Gastroesophageal sphincter (tissue), 4 donors: ENCODE results near the gene SEC24D. TPM values are rescaled to one million over a fixed set of nuclear protein-coding genes. Genes with fewer than 3 reads are reported as not detected.

Experiments used
- ATAC-seq: fragments of 150-250 bp; one replicate; pipeline ENCODE4 v1.9.1; 2016; ENCODE audit warnings: mild to moderate bottlenecking, moderate library complexity
- H3K27ac ChIP-seq, 4 donors: fragments of 200-600 bp; sonication (generic) in 3 of 4; 1 replicate in 3 of 4; 2 replicates in 1 of 4; pipeline ENCODE4 v1.5.1; 2016 to 2019
- H3K27me3 ChIP-seq: fragments of 200-600 bp; sonication (generic); one replicate; pipeline ENCODE4 v1.5.1; 2019
- H3K36me3 ChIP-seq, 2 donors: fragments of 200-600 bp; sonication (generic); one replicate each; pipeline ENCODE4 v1.5.1; 2019; ENCODE audit warnings: control low read depth in 1 of 2
- H3K4me1 ChIP-seq, 3 donors: fragments of 200-600 bp; sonication (generic); 1 replicate in 2 of 3; 2 replicates in 1 of 3; pipeline ENCODE4 v1.5.1; 2016 to 2019; ENCODE audit warnings: control low read depth in 2 of 3
- H3K4me3 ChIP-seq, 2 donors: fragments of 200-600 bp; sonication (generic); one replicate each; pipeline ENCODE4 v1.5.1; 2019; ENCODE audit warnings: mild to moderate bottlenecking in 1 of 2, moderate library complexity in 1 of 2
- H3K9me3 ChIP-seq, 3 donors: fragments of 200-600 bp; sonication (generic); one replicate each; pipeline ENCODE4 v1.5.1; 2017 to 2019; ENCODE audit warnings: control low read depth in 2 of 3
- CTCF ChIP-seq, 4 experiments: fragments of 200-600 bp in 2 of 4; fragments of 450-650 bp in 2 of 4; sonication (generic) in 1 of 4; IDR thresholded peaks; one replicate each; pipeline ENCODE4 v1.5.1; 2017 to 2019; ENCODE audit warnings: antibody characterized with exemption in 4 of 4, mild to moderate bottlenecking in 2 of 4, moderate library complexity in 2 of 4
- EP300 ChIP-seq: sonication (generic); formaldehyde crosslinking; IDR thresholded peaks from one replicate; pipeline ENCODE4 v1.6.1; 2017; ENCODE audit warnings: antibody characterized with exemption, mild to moderate bottlenecking
- POLR2A ChIP-seq, 2 donors: fragments of 450-650 bp; IDR thresholded peaks; one replicate each; pipeline ENCODE4 v1.6.1; 2017; ENCODE audit warnings: antibody characterized with exemption in 2 of 2, mild to moderate bottlenecking in 2 of 2, moderate library complexity in 1 of 2
- POLR2AphosphoS5 ChIP-seq: sonication (generic); formaldehyde crosslinking; IDR thresholded peaks from one replicate; pipeline ENCODE4 v1.6.1; 2017; ENCODE audit warnings: antibody characterized with exemption
- WGBS, 2 donors: methylation state at CpG; one replicate each; pipeline ENCODE4 v1.1.5; 2018; ENCODE audit warnings: low coverage in 1 of 2; 5-methylcytosine and 5-hydroxymethylcytosine counted together
- total RNA-seq, 4 donors: library from RNA; depleted of rRNA; stranded (reverse); fragments of >200 nt; gene quantifications; one replicate each; pipeline ENCODE4 v1.1.0, GENCODE V29; 2016

The SEC24D gene
- total RNA-seq, 4 donors from 2014 or later, result 29.3 to 40.9 (median 33.2) TPM

GRCh38 chr4:118849867-118850487 is 14.1 kb upstream of the SEC24D start:
- 89 to 100% methylated on average over 2 of the region's 2 CpGs for WGBS, 2 donors
- Histone ChIP-seq H3K27me3 (no peaks in the 10 kb centered on the region), H3K4me3 (peak overlapping the region; percentile 40 to 62), H3K27ac (peak overlapping the region in 1 of 4 donors; percentile 5), H3K4me1 (peaks cover 0 to 7% (median 0%) of the 10 kb centered on the region in 3 donors), H3K9me3 (no peaks in the 10 kb centered on the region), H3K36me3 (no peaks in the 10 kb centered on the region)
- TF ChIP-seq POLR2AphosphoS5 (no peak), EP300 (no peak), CTCF (IDR thresholded peaks at IDR 0.05) (no peak), POLR2A (IDR thresholded peaks at IDR 0.05) (no peak)
- no peak for ATAC-seq

GRCh38 chr4:118848901-118849300 is 13.0 kb upstream of the SEC24D start:
- Histone ChIP-seq H3K9me3 (no peaks in the 10 kb centered on the region), H3K4me3 (no peak overlapping the region), H3K27ac (no peak overlapping the region), H3K27me3 (no peaks in the 10 kb centered on the region), H3K4me1 (peaks cover 0 to 7% (median 0%) of the 10 kb centered on the region in 3 donors), H3K36me3 (no peaks in the 10 kb centered on the region)
- TF ChIP-seq POLR2AphosphoS5, result no peak
- TF ChIP-seq EP300, result no peak
- TF ChIP-seq CTCF (IDR thresholded peaks at IDR 0.05), result no peak
- no peak for TF ChIP-seq POLR2A (IDR thresholded peaks at IDR 0.05)
- ATAC-seq, result no peak

- 92 to 95% methylated on average over 2 to 4 of the region's 7 CpGs for WGBS, 2 donors
Observed at GRCh38 chr4:118848242-118848641, 12.3 kb upstream of the SEC24D start.

GRCh38 chr4:118846979-118847378 is 11.1 kb upstream of the SEC24D start:
- H3K9me3 ChIP-seq, result no peaks in the 10 kb centered on the region
- no peaks in the 10 kb centered on the region for H3K27me3 ChIP-seq
- H3K4me1 ChIP-seq, result peaks cover 0 to 7% (median 0%) of the 10 kb centered on the region in 3 donors
- H3K4me3 ChIP-seq, result no peak overlapping the region
- TF ChIP-seq EP300, result no peak
- no peak for TF ChIP-seq POLR2AphosphoS5
- TF ChIP-seq POLR2A (IDR thresholded peaks at IDR 0.05), result no peak
- TF ChIP-seq CTCF (IDR thresholded peaks at IDR 0.05), result no peak
- ATAC-seq, result no peak
- 73 to 100% methylated on average over 1 of the region's 1 CpG for WGBS, 2 donors
- no peaks in the 10 kb centered on the region for H3K36me3 ChIP-seq
- no peak overlapping the region for H3K27ac ChIP-seq

More at GRCh38 chr4:118848242-118848641, 12.3 kb upstream of the SEC24D start:
- TF ChIP-seq POLR2AphosphoS5 (no peak), CTCF (IDR thresholded peaks at IDR 0.05) (no peak), POLR2A (IDR thresholded peaks at IDR 0.05) (no peak), EP300 (no peak)
- Histone ChIP-seq H3K4me3 (no peak overlapping the region), H3K27me3 (no peaks in the 10 kb centered on the region), H3K27ac (no peak overlapping the region), H3K9me3 (no peaks in the 10 kb centered on the region), H3K36me3 (no peaks in the 10 kb centered on the region), H3K4me1 (peaks cover 0 to 7% (median 0%) of the 10 kb centered on the region in 3 donors)
- ATAC-seq, result no peak

- H3K36me3 ChIP-seq, result no peaks in the 10 kb centered on the region
- TF ChIP-seq EP300 (no peak), POLR2AphosphoS5 (no peak), CTCF (IDR thresholded peaks at IDR 0.05) (no peak), POLR2A (IDR thresholded peaks at IDR 0.05) (no peak)
- no peak for ATAC-seq
- no peaks in the 10 kb centered on the region for H3K27me3 ChIP-seq
- H3K4me3 ChIP-seq, result no peak overlapping the region
- no peaks in the 10 kb centered on the region for H3K9me3 ChIP-seq
- peaks cover 0 to under 1% (median 0%) of the 10 kb centered on the region in 3 donors for H3K4me1 ChIP-seq
- H3K27ac ChIP-seq, result no peak overlapping the region
Observed at GRCh38 chr4:118845552-118846050, 9.7 kb upstream of the SEC24D start.
